GM13977 (cell line): ENCODE results near the gene NDUFAF7.
"Not testable (repeated sequence)": the region's sequence is repeated elsewhere in the genome, so short reads cannot be mapped to it uniquely, and the experiment has no call there.

ENCODE experiments used
- DNase-seq: peaks from one replicate; pipeline ENCODE4 v3.0.0; 2012; ENCODE audit warnings: low spot score
- in situ Hi-C: fragments of 300-500 bp; cut with MboI; formaldehyde crosslinking; loops from one replicate; pipeline ENCODE4 v1.12.0; 2022; ENCODE audit warnings: low sequenced_read_pairs, low pct_unique_long_range_greater_than_20kb, mixed read lengths, inconsistent platforms; ENCODE audit not compliant: unreplicated experiment
- TF ChIP-seq, protein P1 (sequence below): IDR thresholded peaks from 2 replicates; pipeline ENCODE4 v1.5.1; 2012; ENCODE audit warnings: mild to moderate bottlenecking, control low read depth; ENCODE audit not compliant: insufficient read depth; ENCODE audit errors: extremely low read depth, missing control alignments

NDUFAF7 gene

DNA sequence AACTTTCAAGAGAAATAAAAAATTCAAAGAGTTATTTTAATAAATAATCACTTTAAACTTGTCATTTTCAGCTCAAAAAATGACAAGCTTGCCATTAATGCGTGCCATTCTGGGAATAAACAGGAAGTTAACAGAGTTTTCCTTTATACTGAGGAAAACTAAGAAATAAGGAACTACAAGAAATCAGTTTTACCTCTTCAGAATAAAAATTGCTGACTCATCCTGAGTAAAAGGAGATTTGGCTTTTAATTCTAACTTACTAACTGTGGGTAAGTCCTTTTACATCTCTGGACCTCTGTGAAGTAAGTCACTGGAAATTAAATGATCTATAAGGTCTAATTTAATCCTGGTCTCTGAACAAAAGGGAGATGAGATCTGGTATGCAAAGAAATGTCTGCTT is 16.2 kb upstream of the NDUFAF7 start:
- DNase-seq: no peak
- TF ChIP-seq, protein P1, sequence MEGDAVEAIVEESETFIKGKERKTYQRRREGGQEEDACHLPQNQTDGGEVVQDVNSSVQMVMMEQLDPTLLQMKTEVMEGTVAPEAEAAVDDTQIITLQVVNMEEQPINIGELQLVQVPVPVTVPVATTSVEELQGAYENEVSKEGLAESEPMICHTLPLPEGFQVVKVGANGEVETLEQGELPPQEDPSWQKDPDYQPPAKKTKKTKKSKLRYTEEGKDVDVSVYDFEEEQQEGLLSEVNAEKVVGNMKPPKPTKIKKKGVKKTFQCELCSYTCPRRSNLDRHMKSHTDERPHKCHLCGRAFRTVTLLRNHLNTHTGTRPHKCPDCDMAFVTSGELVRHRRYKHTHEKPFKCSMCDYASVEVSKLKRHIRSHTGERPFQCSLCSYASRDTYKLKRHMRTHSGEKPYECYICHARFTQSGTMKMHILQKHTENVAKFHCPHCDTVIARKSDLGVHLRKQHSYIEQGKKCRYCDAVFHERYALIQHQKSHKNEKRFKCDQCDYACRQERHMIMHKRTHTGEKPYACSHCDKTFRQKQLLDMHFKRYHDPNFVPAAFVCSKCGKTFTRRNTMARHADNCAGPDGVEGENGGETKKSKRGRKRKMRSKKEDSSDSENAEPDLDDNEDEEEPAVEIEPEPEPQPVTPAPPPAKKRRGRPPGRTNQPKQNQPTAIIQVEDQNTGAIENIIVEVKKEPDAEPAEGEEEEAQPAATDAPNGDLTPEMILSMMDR: no peak
- in situ Hi-C loops: no loop called here

DNA sequence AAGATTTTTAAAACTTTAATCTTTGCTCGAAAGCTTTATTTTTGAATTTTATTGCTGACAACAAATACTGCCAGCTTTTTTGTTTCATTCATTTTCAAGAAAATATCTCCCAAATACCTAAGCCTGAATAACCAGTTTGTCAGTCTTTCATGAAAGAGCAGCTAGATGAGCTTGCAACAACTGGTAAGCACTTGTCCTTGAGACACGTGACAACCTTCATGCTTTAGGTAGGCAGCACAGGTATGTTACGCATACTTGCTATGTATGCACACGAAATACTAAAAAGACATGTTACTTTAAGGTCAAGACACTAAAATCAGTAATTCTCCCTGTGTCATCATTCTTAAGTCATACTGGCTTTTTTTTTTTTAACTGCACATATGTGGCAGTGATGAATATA is 12.4 kb upstream of the NDUFAF7 start:
- DNase-seq: no peak
- TF ChIP-seq, protein P1: no peak
- in situ Hi-C loops: no loop called here

GRCh38 chr2:37223131-37223530 is 8.3 kb upstream of the NDUFAF7 start:
- in situ Hi-C loops: no loop called here
- no peak for DNase-seq
- TF ChIP-seq, protein P1: no peak

DNA sequence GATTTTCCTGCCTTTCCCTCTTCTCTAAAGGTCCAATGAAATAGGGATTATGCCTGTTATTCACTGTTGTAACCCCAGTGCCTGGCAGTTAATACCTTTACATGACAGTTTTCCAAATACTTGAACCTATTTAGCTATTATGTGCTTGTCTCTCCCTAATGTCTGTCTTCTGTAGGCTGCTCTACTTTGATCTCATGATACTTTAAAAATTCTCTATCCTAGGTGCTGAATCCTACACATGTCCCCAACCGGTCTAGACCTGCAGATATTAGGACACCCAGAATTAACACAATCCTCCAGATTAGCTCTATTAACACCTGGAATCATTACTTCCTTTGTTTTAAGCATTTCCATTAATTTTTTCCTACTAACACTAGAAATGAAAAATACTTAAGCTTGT is 7.4 kb upstream of the NDUFAF7 start:
- in situ Hi-C loops: no loop called here
- DNase-seq: no peak
- TF ChIP-seq, protein P1: no peak

DNA sequence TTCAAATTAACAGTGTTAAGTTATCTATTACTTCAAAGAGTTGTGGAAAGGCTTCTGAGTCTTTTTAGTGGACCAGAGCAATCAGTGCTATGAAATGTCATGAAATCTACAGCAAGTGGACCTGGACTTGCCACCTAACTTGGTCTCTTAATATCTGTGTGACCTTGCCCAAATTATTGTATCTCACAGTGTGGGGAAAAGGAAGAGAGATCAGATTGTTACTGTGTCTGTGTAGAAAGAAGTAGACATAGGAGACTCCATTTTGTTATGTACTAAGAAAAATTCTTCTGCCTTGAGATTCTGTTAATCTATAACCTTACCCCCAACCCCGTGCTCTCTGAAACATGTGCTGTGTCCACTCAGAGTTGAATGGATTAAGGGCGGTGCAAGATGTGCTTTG is 6.3 kb upstream of the NDUFAF7 start:
- in situ Hi-C loops, DNase-seq: not testable (repeated sequence)

GRCh38 chr2:37226863-37227262 is 4.6 kb upstream of the NDUFAF7 start:
- DNase-seq: no peak
- in situ Hi-C loops: no loop called here
- TF ChIP-seq, protein P1: no peak

DNA sequence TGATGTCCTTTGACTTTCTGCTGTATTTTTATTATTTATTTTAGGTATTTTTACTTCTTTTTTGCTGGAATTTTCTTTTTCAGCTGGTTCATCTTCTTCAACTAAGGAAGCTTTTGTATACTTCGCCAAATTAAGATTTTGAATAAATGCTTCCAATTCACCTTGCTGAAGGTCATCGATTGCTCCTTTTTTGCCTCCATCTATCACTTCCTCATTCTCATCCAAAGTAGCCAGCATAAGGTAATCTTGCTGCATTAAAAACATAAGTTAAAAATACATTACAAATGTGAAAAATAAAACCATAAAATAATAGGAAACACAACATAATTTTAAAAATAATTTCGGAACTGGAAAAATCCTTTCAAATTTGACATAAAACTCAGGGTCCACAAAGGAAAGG is 2.7 kb upstream of the NDUFAF7 start:
- in situ Hi-C loops: no loop called here
- TF ChIP-seq, protein P1: no peak
- DNase-seq: no peak
